BLaER1 (cell line): Measurements from ENCODE around the gene DPP8.

Source experiments
- H3K27ac ChIP-seq: shearing (Covaris generic); formaldehyde crosslinking; 2 replicates; pipeline ENCODE4 v1.8.1; 2022
- H3K27me3 ChIP-seq: shearing (Covaris generic); formaldehyde crosslinking; 2 replicates; pipeline ENCODE4 v1.8.1; 2022
- H3K36me3 ChIP-seq: shearing (Covaris generic); formaldehyde crosslinking; 2 replicates; pipeline ENCODE4 v1.8.1; 2022
- H3K4me1 ChIP-seq: shearing (Covaris generic); formaldehyde crosslinking; 2 replicates; pipeline ENCODE4 v1.8.1; 2022
- H3K4me2 ChIP-seq: shearing (Covaris generic); formaldehyde crosslinking; 2 replicates; pipeline ENCODE4 v1.8.1; 2022
- H3K4me3 ChIP-seq: shearing (Covaris generic); formaldehyde crosslinking; 2 replicates; pipeline ENCODE4 v1.8.1; 2022
- H3K9ac ChIP-seq: shearing (Covaris generic); formaldehyde crosslinking; 2 replicates; pipeline ENCODE4 v1.8.1; 2022
- H3K9me3 ChIP-seq: shearing (Covaris generic); formaldehyde crosslinking; 2 replicates; pipeline ENCODE4 v1.8.1; 2022
- H4K20me1 ChIP-seq: shearing (Covaris generic); formaldehyde crosslinking; 2 replicates; pipeline ENCODE4 v1.8.1; 2022
- Cebpa-rat ChIP-seq: shearing (Covaris generic); IDR thresholded peaks from 2 replicates; pipeline ENCODE4 v1.8.1; 2022

Gene DPP8

GRCh38 chr15:65431731-65432130 lies 85.8 kb downstream of the DPP8 start:
- Histone ChIP-seq H3K27ac (no peak overlapping the region), H3K4me2 (no peak overlapping the region), H3K4me1 (no peaks in the 10 kb centered on the region), H3K27me3 (no peaks in the 10 kb centered on the region), H3K36me3 (no peaks in the 10 kb centered on the region), H4K20me1 (no peaks in the 10 kb centered on the region), H3K9me3 (no peaks in the 10 kb centered on the region), H3K4me3 (no peak overlapping the region), H3K9ac (no peak overlapping the region)
- no peak for TF ChIP-seq Cebpa-rat

GRCh38 chr15:65426216-65426853 lies 91.2 kb downstream of the DPP8 start:
- Histone ChIP-seq H3K27me3 (peaks cover 35% of the 10 kb centered on the region), H4K20me1 (peaks cover 20% of the 10 kb centered on the region), H3K4me2 (no peak overlapping the region), H3K4me3 (no peak overlapping the region), H3K27ac (no peak overlapping the region), H3K4me1 (peaks cover 13% of the 10 kb centered on the region), H3K9me3 (no peaks in the 10 kb centered on the region), H3K36me3 (no peaks in the 10 kb centered on the region), H3K9ac (no peak overlapping the region)
- no peak for TF ChIP-seq Cebpa-rat

- Histone ChIP-seq H3K4me2 (no peak overlapping the region), H3K27me3 (peaks cover 52% of the 10 kb centered on the region), H3K36me3 (no peaks in the 10 kb centered on the region), H4K20me1 (peaks cover 20% of the 10 kb centered on the region), H3K27ac (no peak overlapping the region), H3K4me3 (no peak overlapping the region), H3K9me3 (no peaks in the 10 kb centered on the region), H3K4me1 (peaks cover 24% of the 10 kb centered on the region), H3K9ac (no peak overlapping the region)
- TF ChIP-seq Cebpa-rat = no peak
Measured at GRCh38 chr15:65424683-65425082, 92.8 kb downstream of the DPP8 start.

- Histone ChIP-seq H3K27me3 (peaks cover 55% of the 10 kb centered on the region), H3K36me3 (no peaks in the 10 kb centered on the region), H3K9ac (no peak overlapping the region), H4K20me1 (peaks cover 20% of the 10 kb centered on the region), H3K9me3 (no peaks in the 10 kb centered on the region), H3K4me1 (peaks cover 24% of the 10 kb centered on the region), H3K4me2 (no peak overlapping the region), H3K4me3 (no peak overlapping the region), H3K27ac (no peak overlapping the region)
- no peak for TF ChIP-seq Cebpa-rat
Measured at GRCh38 chr15:65423976-65424679, 93.4 kb downstream of the DPP8 start.

GRCh38 chr15:65423150-65423975 lies 94.1 kb downstream of the DPP8 start:
- no peak overlapping the region for H3K4me2 ChIP-seq

GRCh38 chr15:65421360-65422215 lies 95.9 kb downstream of the DPP8 start:
- H3K27ac ChIP-seq = no peak overlapping the region
- peak overlapping the region; percentile 58 for H3K4me3 ChIP-seq
- TF ChIP-seq Cebpa-rat = no peak
- H3K36me3 ChIP-seq = no peaks in the 10 kb centered on the region
- H3K4me1 ChIP-seq = peaks cover 24% of the 10 kb centered on the region
- H3K9me3 ChIP-seq = no peaks in the 10 kb centered on the region
- peaks cover 20% of the 10 kb centered on the region for H4K20me1 ChIP-seq
- H3K9ac ChIP-seq = no peak overlapping the region
- H3K4me2 ChIP-seq = peak overlapping the region; percentile 94
- peaks cover 55% of the 10 kb centered on the region for H3K27me3 ChIP-seq

More at GRCh38 chr15:65423150-65423975, 94.1 kb downstream of the DPP8 start:
- Histone ChIP-seq H3K27ac (no peak overlapping the region), H3K36me3 (no peaks in the 10 kb centered on the region), H3K9ac (no peak overlapping the region), H3K4me1 (peaks cover 24% of the 10 kb centered on the region), H3K4me3 (0 out of 2 replicates have a peak overlapping the region, but pooled peaks have one; percentile 58), H3K27me3 (peaks cover 55% of the 10 kb centered on the region), H3K9me3 (no peaks in the 10 kb centered on the region), H4K20me1 (peaks cover 20% of the 10 kb centered on the region)
- no peak for TF ChIP-seq Cebpa-rat

GRCh38 chr15:65420975-65421359 lies 96.5 kb downstream of the DPP8 start:
- Histone ChIP-seq H3K9me3 (no peaks in the 10 kb centered on the region), H3K27me3 (peaks cover 55% of the 10 kb centered on the region), H4K20me1 (peaks cover 20% of the 10 kb centered on the region), H3K4me1 (peaks cover 24% of the 10 kb centered on the region), H3K4me2 (peak overlapping the region; percentile 94), H3K4me3 (peak overlapping the region; percentile 58), H3K36me3 (no peaks in the 10 kb centered on the region), H3K9ac (no peak overlapping the region), H3K27ac (no peak overlapping the region)
- TF ChIP-seq Cebpa-rat = no peak

GRCh38 chr15:65418596-65418995 lies 98.9 kb downstream of the DPP8 start:
- Histone ChIP-seq H3K4me3 (no peak overlapping the region), H3K27ac (no peak overlapping the region), H4K20me1 (peaks cover 16% of the 10 kb centered on the region), H3K27me3 (peaks cover 43% of the 10 kb centered on the region), H3K9ac (no peak overlapping the region), H3K36me3 (no peaks in the 10 kb centered on the region), H3K4me1 (peaks cover 24% of the 10 kb centered on the region), H3K4me2 (no peak overlapping the region), H3K9me3 (no peaks in the 10 kb centered on the region)
- no peak for TF ChIP-seq Cebpa-rat

- Histone ChIP-seq H3K9me3 (no peaks in the 10 kb centered on the region), H3K27ac (no peak overlapping the region), H3K27me3 (peaks cover 26% of the 10 kb centered on the region), H3K4me1 (peaks cover 17% of the 10 kb centered on the region), H3K36me3 (no peaks in the 10 kb centered on the region), H3K4me3 (no peak overlapping the region), H4K20me1 (peaks cover 2% of the 10 kb centered on the region; the same call in 1 of the 2 replicates), H3K9ac (no peak overlapping the region), H3K4me2 (no peak overlapping the region)
- TF ChIP-seq Cebpa-rat = no peak
Measured at GRCh38 chr15:65416845-65417416, 100.6 kb downstream of the DPP8 start.
